Measurements from ENCODE around the gene PBX3. TPM values are rescaled to one million over a fixed set of nuclear protein-coding genes. Genes with fewer than 3 reads are reported as not detected.

Gene PBX3
- total RNA-seq, 1 donor from 2014 or later, result 74.2 TPM

DNA sequence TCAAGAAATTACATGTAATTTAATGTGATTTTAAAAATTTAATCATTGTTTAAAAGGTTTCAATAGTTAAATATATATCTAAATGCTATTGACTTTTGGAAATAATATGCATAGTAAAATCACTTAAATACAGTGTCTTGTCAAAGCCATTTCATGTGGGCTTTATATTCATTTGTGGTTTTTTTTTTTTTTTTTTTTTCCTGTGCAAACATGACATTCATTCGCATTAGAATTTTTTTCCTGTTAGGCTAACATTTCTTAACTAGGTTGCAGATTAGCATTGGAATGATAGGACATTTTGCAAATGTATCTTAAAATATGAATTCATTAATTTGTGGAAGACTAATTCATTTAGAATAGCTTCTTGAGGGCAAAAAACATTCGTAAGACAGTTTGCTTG is 149.8 kb downstream of the PBX3 start:
- no peak for DNase-seq (ENCODE audit: low spot score in 2 of 2, unreplicated experiment in 2 of 2)
- no peak overlapping the region for H3K27ac Mint-ChIP-seq
- H3K9me3 Mint-ChIP-seq, result no peaks in the 10 kb centered on the region
- no peaks in the 10 kb centered on the region for H3K27me3 Mint-ChIP-seq (ENCODE audit: low read depth)
- no peaks in the 10 kb centered on the region for H3K36me3 Mint-ChIP-seq
- no peak overlapping the region for H3K4me3 Mint-ChIP-seq
- TF ChIP-seq, protein P1, sequence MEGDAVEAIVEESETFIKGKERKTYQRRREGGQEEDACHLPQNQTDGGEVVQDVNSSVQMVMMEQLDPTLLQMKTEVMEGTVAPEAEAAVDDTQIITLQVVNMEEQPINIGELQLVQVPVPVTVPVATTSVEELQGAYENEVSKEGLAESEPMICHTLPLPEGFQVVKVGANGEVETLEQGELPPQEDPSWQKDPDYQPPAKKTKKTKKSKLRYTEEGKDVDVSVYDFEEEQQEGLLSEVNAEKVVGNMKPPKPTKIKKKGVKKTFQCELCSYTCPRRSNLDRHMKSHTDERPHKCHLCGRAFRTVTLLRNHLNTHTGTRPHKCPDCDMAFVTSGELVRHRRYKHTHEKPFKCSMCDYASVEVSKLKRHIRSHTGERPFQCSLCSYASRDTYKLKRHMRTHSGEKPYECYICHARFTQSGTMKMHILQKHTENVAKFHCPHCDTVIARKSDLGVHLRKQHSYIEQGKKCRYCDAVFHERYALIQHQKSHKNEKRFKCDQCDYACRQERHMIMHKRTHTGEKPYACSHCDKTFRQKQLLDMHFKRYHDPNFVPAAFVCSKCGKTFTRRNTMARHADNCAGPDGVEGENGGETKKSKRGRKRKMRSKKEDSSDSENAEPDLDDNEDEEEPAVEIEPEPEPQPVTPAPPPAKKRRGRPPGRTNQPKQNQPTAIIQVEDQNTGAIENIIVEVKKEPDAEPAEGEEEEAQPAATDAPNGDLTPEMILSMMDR (IDR thresholded peaks at IDR 0.05; ENCODE audit: unreplicated experiment), result no peak
- peaks cover 7% of the 10 kb centered on the region for H3K4me1 Mint-ChIP-seq

DNA sequence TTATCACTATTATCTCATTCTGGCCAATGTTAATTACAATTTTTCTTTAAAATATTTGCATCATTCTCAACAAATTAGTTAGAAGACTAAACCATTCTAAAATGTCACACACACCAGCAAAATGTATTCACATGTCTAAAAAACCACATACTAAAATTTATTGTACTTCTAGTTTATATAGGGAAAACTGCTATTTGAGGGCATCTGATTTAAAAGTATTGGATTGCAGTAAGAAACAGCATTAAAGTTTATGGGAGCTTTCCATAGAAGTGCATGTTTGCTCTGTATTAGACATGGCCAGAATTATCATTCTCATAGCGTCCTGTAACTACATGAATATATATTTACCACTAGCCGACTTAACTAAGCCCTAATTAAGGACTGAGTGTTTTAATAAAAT is 150.3 kb downstream of the PBX3 start:
- no peak overlapping the region for H3K27ac Mint-ChIP-seq
- no peaks in the 10 kb centered on the region for H3K9me3 Mint-ChIP-seq
- TF ChIP-seq, protein P1 (IDR thresholded peaks at IDR 0.05; ENCODE audit: unreplicated experiment), result no peak
- peaks cover 8% of the 10 kb centered on the region for H3K4me1 Mint-ChIP-seq
- H3K36me3 Mint-ChIP-seq, result no peaks in the 10 kb centered on the region
- no peak overlapping the region for H3K4me3 Mint-ChIP-seq
- no peaks in the 10 kb centered on the region for H3K27me3 Mint-ChIP-seq (ENCODE audit: low read depth)
- no peak for DNase-seq (ENCODE audit: low spot score in 2 of 2, unreplicated experiment in 2 of 2)

DNA sequence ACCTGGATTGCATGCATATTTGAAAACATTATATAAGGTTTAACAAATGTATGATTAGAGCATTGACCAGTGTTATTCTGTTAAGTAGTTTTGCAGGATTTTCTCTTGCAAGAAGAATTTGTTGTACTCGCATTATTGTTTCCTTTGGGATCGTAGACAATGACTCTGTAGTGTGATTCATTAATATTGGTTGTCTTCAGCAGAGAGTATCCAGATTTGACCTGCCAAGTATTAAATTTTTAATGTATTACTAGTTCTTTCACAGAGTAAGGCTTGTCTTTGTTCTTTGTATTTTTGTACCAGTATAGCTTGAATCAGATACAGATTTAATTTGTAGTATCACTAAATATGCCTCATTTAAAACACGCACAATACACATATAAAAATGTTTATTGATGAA is 155.0 kb downstream of the PBX3 start:
- H3K4me3 Mint-ChIP-seq, result no peak overlapping the region
- no peak overlapping the region for H3K27ac Mint-ChIP-seq
- no peaks in the 10 kb centered on the region for H3K27me3 Mint-ChIP-seq (ENCODE audit: low read depth)
- TF ChIP-seq, protein P1 (IDR thresholded peaks at IDR 0.05; ENCODE audit: unreplicated experiment), result no peak
- no peaks in the 10 kb centered on the region for H3K36me3 Mint-ChIP-seq
- H3K9me3 Mint-ChIP-seq, result no peaks in the 10 kb centered on the region
- H3K4me1 Mint-ChIP-seq, result peaks cover 15% of the 10 kb centered on the region
- DNase-seq (ENCODE audit: low spot score in 2 of 2, unreplicated experiment in 2 of 2), result no peak

DNA sequence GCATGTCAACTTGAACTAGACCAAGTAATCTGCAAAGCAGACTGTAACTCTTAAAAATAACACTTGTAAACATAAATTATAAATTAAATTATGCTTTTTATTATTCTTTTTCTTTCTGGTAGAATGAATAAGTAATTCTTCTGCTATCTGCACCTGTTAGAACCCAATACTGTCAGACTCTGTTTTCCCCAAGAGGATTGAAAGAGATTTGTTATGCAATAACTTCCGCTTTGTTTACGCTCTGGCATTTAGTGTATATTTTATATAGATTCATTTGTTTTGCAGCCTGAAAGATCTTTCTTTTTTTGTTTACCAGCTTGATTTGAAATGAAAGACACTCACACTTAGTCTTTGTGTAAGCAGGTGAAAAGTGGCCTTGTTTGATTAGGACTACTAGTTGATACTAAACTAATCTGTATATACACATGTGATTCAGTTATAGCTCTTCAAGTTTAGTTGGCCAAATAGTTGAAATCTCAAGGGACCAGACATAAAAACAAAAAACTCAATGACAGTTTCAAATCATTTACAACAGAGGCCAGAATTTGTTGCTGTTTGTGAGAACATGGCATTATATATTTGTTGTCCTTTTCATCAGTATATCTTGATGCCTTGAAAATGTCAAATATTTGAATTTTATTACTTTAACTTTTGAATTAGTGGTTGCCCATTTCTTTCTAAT is 155.8 kb downstream of the PBX3 start:
- H3K36me3 Mint-ChIP-seq, result no peaks in the 10 kb centered on the region
- TF ChIP-seq, protein P1 (IDR thresholded peaks at IDR 0.05; ENCODE audit: unreplicated experiment), result no peak
- H3K9me3 Mint-ChIP-seq, result no peaks in the 10 kb centered on the region
- peaks cover 17% of the 10 kb centered on the region for H3K4me1 Mint-ChIP-seq
- H3K27ac Mint-ChIP-seq, result no peak overlapping the region
- H3K4me3 Mint-ChIP-seq, result no peak overlapping the region
- DNase-seq (ENCODE audit: low spot score in 2 of 2, unreplicated experiment in 2 of 2), result no peak
- no peaks in the 10 kb centered on the region for H3K27me3 Mint-ChIP-seq (ENCODE audit: low read depth)

DNA sequence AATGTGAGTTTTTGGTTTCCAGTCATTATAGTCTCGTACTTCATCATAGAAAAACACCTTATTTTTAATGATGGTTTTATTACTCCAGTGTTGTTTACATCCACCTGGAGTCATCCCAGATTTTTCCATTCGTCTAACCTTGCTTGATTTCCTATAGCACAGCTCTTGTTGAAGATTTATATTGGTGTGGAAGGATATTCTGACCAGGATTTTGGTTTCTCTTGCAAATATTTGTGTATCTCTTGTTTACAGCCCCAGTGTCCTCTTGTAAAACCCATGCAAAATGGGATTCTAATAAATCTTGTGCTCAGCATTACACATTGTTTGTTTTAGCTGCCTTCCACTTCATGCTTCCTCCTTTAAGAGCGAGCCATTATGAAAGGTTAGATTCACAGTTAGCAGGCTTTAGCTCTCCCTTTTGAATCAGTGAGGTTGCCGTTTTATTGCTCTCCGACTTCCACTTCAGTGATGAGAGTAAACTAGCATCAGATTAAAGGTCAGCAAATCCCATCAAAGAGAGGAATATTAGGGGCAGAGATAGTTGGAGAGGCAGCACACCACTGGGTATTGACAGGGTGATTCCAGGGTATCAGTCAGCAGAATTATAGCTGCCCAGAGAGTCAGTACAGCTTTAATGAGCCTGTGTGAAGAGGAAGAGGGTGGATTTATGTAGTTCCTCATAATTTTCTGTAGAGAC is 157.1 kb downstream of the PBX3 start:
- peaks cover 20% of the 10 kb centered on the region for H3K4me1 Mint-ChIP-seq
- no peak overlapping the region for H3K4me3 Mint-ChIP-seq
- TF ChIP-seq, protein P1 (IDR thresholded peaks at IDR 0.05; ENCODE audit: unreplicated experiment), result no peak
- H3K27me3 Mint-ChIP-seq (ENCODE audit: low read depth), result no peaks in the 10 kb centered on the region
- peak overlapping the region; percentile 32 for H3K27ac Mint-ChIP-seq
- H3K36me3 Mint-ChIP-seq, result no peaks in the 10 kb centered on the region
- DNase-seq (ENCODE audit: low spot score in 2 of 2, unreplicated experiment in 2 of 2), result no peak
- no peaks in the 10 kb centered on the region for H3K9me3 Mint-ChIP-seq

All from mesothelial cell of epicardium (in vitro differentiated cells).